Measurements from ENCODE around the gene CXCR6. TPM values are rescaled to one million over a fixed set of nuclear protein-coding genes. Genes with fewer than 3 reads are reported as not detected.

The CXCR6 gene
- total and polyA plus RNA-seq, 7 donors, result 0.05 to 0.50 (median 0.10) TPM; not detected in 4

- TF ChIP-seq, protein P1, sequence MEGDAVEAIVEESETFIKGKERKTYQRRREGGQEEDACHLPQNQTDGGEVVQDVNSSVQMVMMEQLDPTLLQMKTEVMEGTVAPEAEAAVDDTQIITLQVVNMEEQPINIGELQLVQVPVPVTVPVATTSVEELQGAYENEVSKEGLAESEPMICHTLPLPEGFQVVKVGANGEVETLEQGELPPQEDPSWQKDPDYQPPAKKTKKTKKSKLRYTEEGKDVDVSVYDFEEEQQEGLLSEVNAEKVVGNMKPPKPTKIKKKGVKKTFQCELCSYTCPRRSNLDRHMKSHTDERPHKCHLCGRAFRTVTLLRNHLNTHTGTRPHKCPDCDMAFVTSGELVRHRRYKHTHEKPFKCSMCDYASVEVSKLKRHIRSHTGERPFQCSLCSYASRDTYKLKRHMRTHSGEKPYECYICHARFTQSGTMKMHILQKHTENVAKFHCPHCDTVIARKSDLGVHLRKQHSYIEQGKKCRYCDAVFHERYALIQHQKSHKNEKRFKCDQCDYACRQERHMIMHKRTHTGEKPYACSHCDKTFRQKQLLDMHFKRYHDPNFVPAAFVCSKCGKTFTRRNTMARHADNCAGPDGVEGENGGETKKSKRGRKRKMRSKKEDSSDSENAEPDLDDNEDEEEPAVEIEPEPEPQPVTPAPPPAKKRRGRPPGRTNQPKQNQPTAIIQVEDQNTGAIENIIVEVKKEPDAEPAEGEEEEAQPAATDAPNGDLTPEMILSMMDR (IDR thresholded peaks at IDR 0.05), result no peak
- no peak for DNase-seq
- H3K4me3 ChIP-seq, result no peak overlapping the region
- peak overlapping the region; percentile 16 for H3K27ac ChIP-seq
- ATAC-seq, result peak in 3 of 4 donors; percentile 24 to 50 (median 28)
- H3K9me3 ChIP-seq, result no peaks in the 10 kb centered on the region
- no peaks in the 10 kb centered on the region for H3K27me3 ChIP-seq (ENCODE audit: insufficient read depth in 3 of 3, low read length in 2 of 3)
- H3K4me1 ChIP-seq, result no peaks in the 10 kb centered on the region
- H3K36me3 ChIP-seq (ENCODE audit: insufficient read depth in 1 of 2, low read depth in 1 of 2), result peaks cover 8 to 98% of the 10 kb centered on the region in 2 donors
- 46 to 80% (median 62%) methylated on average over 3 of the region's 3 CpGs for WGBS, 3 donors
- intact Hi-C loops (cut with DNase I), result no loop called here
Observed at GRCh38 chr3:45923755-45924154, 19.5 kb upstream of the CXCR6 start.

GRCh38 chr3:45927881-45928280 is 15.4 kb upstream of the CXCR6 start:
- no peaks in the 10 kb centered on the region for H3K27me3 ChIP-seq (ENCODE audit: insufficient read depth in 3 of 3, low read length in 2 of 3)
- no peak for ATAC-seq
- intact Hi-C loops (cut with DNase I), result loop anchor here in 1 of 2 donors (5.0 kb wide), 1 partner anchor 166 kb away; no protein-coding TSS in a partner anchor
- no peak overlapping the region for H3K27ac ChIP-seq
- H3K4me3 ChIP-seq, result no peak overlapping the region
- no peak for DNase-seq
- TF ChIP-seq, protein P1 (IDR thresholded peaks at IDR 0.05), result no peak
- peaks cover 4 to 98% of the 10 kb centered on the region in 2 donors for H3K36me3 ChIP-seq (ENCODE audit: insufficient read depth in 1 of 2, low read depth in 1 of 2)
- 92 to 97% (median 95%) methylated on average over 2 of the region's 2 CpGs for WGBS, 3 donors
- no peaks in the 10 kb centered on the region for H3K4me1 ChIP-seq
- no peaks in the 10 kb centered on the region for H3K9me3 ChIP-seq

- Histone ChIP-seq H3K27me3 (ENCODE audit: insufficient read depth in 3 of 3, low read length in 2 of 3) (no peaks in the 10 kb centered on the region), H3K4me3 (no peak overlapping the region), H3K4me1 (no peaks in the 10 kb centered on the region), H3K9me3 (no peaks in the 10 kb centered on the region), H3K27ac (no peak overlapping the region), H3K36me3 (ENCODE audit: insufficient read depth in 1 of 2, low read depth in 1 of 2) (peaks cover 4 to 98% of the 10 kb centered on the region in 2 donors)
- WGBS, 3 donors, result 80 to 84% (median 84%) methylated on average over 9 of the region's 9 CpGs
- ATAC-seq, result peak; percentile 28 to 67 (median 65)
- TF ChIP-seq, protein P1 (IDR thresholded peaks at IDR 0.05), result peak; percentile 44
- intact Hi-C loops (cut with DNase I), result loop anchor here in 1 of 2 donors (5.0 kb wide), 1 partner anchor 167 kb away; no protein-coding TSS in a partner anchor
- DNase-seq, result peak in 1 of 2 donors; percentile 4
Observed at GRCh38 chr3:45929042-45929679, 14.1 kb upstream of the CXCR6 start.

DNA sequence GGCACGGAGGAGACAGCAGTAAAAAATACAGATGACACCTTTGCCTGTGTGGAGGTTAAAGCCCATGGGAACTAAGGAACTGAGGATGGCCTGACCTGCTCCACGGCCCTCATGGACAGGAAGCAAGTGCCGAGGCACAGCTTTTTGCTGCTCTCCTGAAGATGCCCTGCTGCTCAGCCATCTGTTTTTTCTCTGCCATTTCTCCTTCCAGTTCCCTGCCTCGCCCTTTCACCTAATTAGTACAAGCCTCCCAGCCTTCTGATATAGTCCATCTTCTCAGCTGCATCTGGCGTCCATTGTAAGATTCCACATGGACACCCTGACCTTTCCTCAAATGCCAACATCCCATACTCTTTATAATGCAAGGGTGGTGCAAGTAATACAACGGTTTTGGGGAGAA is 11.8 kb upstream of the CXCR6 start:
- Histone ChIP-seq H3K27me3 (ENCODE audit: insufficient read depth in 3 of 3, low read length in 2 of 3) (no peaks in the 10 kb centered on the region), H3K4me3 (no peak overlapping the region), H3K27ac (no peak overlapping the region), H3K36me3 (ENCODE audit: insufficient read depth in 1 of 2, low read depth in 1 of 2) (peaks cover 4 to 100% of the 10 kb centered on the region in 2 donors), H3K9me3 (no peaks in the 10 kb centered on the region), H3K4me1 (no peaks in the 10 kb centered on the region)
- TF ChIP-seq, protein P1 (IDR thresholded peaks at IDR 0.05), result no peak
- intact Hi-C loops (cut with DNase I), result no loop called here
- 75 to 84% (median 81%) methylated on average over 6 of the region's 6 CpGs for WGBS, 3 donors
- ATAC-seq (no peak), DNase-seq (no peak)

Data from psoas muscle (tissue), 8 donors.